Astrocyte (in vitro differentiated cells and primary cell): ENCODE data around the gene KCNQ4. TPM values are rescaled to one million over a fixed set of nuclear protein-coding genes. Genes with fewer than 3 reads are reported as not detected.

Source experiments
- DNase-seq: peaks from one replicate; pipeline ENCODE4 v3.0.0-alpha.2; 2010; ENCODE audit warnings: low read depth
- FAIRE-seq: peaks from 2 replicates; lab custom pipeline; 2011; peaks lifted over from hg19 to GRCh38; lab: Jason Lieb, UNC
- H2AFZ ChIP-seq: 2 replicates; pipeline ENCODE4 v1.6.0; 2012; ENCODE audit warnings: low read depth, low read length, inconsistent platforms
- H3K27ac ChIP-seq: 2 replicates; pipeline ENCODE4 v1.5.1; 2011; ENCODE audit warnings: low read depth, low read length, inconsistent platforms
- H3K27me3 ChIP-seq: 2 replicates; pipeline ENCODE4 v1.6.0; 2011; ENCODE audit warnings: low read length, inconsistent platforms; ENCODE audit not compliant: insufficient read depth
- H3K36me3 ChIP-seq: 2 replicates; pipeline ENCODE4 v1.5.1; 2011; ENCODE audit warnings: low read length, inconsistent platforms; ENCODE audit not compliant: insufficient read depth
- H3K4me1 ChIP-seq: 2 replicates; pipeline ENCODE4 v1.5.1; 2011; ENCODE audit warnings: low read length, inconsistent platforms; ENCODE audit not compliant: insufficient read depth
- H3K4me2 ChIP-seq: 2 replicates; pipeline ENCODE4 v1.6.0; 2012; ENCODE audit warnings: low read length, inconsistent platforms
- H3K4me3 ChIP-seq: 2 replicates; pipeline ENCODE4 v1.5.1; 2011; ENCODE audit warnings: low read depth, mild to moderate bottlenecking, low read length, inconsistent platforms; ENCODE audit not compliant: insufficient read depth
- H3K79me2 ChIP-seq: 2 replicates; pipeline ENCODE4 v1.6.0; 2012; ENCODE audit warnings: mild to moderate bottlenecking, low read length, inconsistent platforms; ENCODE audit not compliant: insufficient read depth
- H3K9ac ChIP-seq: 2 replicates; pipeline ENCODE4 v1.6.0; 2012; ENCODE audit warnings: mild to moderate bottlenecking, low read length, inconsistent platforms
- H3K9me3 ChIP-seq: 2 replicates; pipeline ENCODE4 v1.5.1; 2012; ENCODE audit warnings: low read depth, mild to moderate bottlenecking, low read length, inconsistent platforms; ENCODE audit not compliant: insufficient read depth
- H4K20me1 ChIP-seq: 2 replicates; pipeline ENCODE4 v1.6.0; 2012; ENCODE audit warnings: low read length, inconsistent platforms; ENCODE audit not compliant: insufficient read depth
- H3K27ac Mint-ChIP-seq: one replicate; pipeline ENCODE4 v1.8.0; 2021; ENCODE audit warnings: mild to moderate bottlenecking, mixed read lengths; ENCODE audit not compliant: unreplicated experiment
- H3K27me3 Mint-ChIP-seq: one replicate; pipeline ENCODE4 v1.8.0; 2021; ENCODE audit warnings: low read depth, mixed read lengths; ENCODE audit not compliant: unreplicated experiment
- H3K36me3 Mint-ChIP-seq: one replicate; pipeline ENCODE4 v1.8.0; 2021; ENCODE audit warnings: low read depth, mixed read lengths; ENCODE audit not compliant: unreplicated experiment
- H3K4me1 Mint-ChIP-seq: one replicate; pipeline ENCODE4 v1.8.0; 2021; ENCODE audit warnings: low read depth, mixed read lengths; ENCODE audit not compliant: unreplicated experiment
- H3K4me3 Mint-ChIP-seq: one replicate; pipeline ENCODE4 v1.8.0; 2021; ENCODE audit warnings: mild to moderate bottlenecking, moderate library complexity, mixed read lengths; ENCODE audit not compliant: unreplicated experiment
- H3K9me3 Mint-ChIP-seq: one replicate; pipeline ENCODE4 v1.8.0; 2021; ENCODE audit warnings: mild to moderate bottlenecking, mixed read lengths; ENCODE audit not compliant: unreplicated experiment
- EZH2 ChIP-seq: IDR thresholded peaks from 2 replicates; pipeline ENCODE4 v1.6.1; 2012; ENCODE audit warnings: mild to moderate bottlenecking, low read length, inconsistent platforms; ENCODE audit not compliant: insufficient read depth
- total RNA-seq: library from RNA; stranded (reverse); gene quantifications from 2 replicates; pipeline ENCODE4 v1.2.1, GENCODE V29; 2021
- TF ChIP-seq, protein P1 (sequence below): IDR thresholded peaks from 2 replicates; pipeline ENCODE4 v1.5.1; 2011; ENCODE audit warnings: low read depth, mild to moderate bottlenecking, inconsistent platforms, low read length, moderate library complexity; ENCODE audit not compliant: insufficient read depth

KCNQ4 gene
- total RNA-seq, 1 donor from 2014 or later = 0.89 TPM

DNA sequence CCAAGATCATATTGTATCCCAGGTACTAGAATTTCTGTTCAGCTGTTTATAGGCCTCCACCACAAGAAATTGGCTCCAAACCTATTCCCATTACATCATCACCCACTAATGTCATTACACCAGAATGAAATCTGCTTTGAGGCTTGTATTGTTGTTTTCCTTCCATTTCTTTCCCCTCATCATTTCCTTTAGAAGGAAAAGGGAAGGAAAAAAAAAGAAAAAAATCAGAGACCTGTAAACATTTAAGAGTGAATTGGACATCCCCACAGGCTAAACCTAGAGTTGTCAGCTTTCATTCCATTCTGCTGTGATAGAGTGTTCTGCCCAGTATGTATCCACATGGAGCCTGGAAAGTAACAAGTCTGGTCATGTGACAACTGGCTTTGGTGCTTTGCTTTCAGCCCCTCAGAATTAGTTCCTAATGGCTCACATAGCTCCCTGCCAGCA lies 47.5 kb upstream of the KCNQ4 start:
- H3K4me1 Mint-ChIP-seq = peaks cover 24% of the 10 kb centered on the region
- H3K27me3 ChIP-seq = no peaks in the 10 kb centered on the region
- peaks cover 17% of the 10 kb centered on the region for H3K36me3 Mint-ChIP-seq
- peak overlapping the region; percentile 94 for H3K27ac Mint-ChIP-seq
- no peak overlapping the region for H3K4me3 ChIP-seq
- no peaks in the 10 kb centered on the region for H3K27me3 Mint-ChIP-seq
- H4K20me1 ChIP-seq = peaks cover 31% of the 10 kb centered on the region
- DNase-seq = peak; percentile 87
- H2AFZ ChIP-seq = no peak overlapping the region
- no peak for FAIRE-seq
- peaks cover 2% of the 10 kb centered on the region for H3K9me3 Mint-ChIP-seq
- TF ChIP-seq, protein P1, sequence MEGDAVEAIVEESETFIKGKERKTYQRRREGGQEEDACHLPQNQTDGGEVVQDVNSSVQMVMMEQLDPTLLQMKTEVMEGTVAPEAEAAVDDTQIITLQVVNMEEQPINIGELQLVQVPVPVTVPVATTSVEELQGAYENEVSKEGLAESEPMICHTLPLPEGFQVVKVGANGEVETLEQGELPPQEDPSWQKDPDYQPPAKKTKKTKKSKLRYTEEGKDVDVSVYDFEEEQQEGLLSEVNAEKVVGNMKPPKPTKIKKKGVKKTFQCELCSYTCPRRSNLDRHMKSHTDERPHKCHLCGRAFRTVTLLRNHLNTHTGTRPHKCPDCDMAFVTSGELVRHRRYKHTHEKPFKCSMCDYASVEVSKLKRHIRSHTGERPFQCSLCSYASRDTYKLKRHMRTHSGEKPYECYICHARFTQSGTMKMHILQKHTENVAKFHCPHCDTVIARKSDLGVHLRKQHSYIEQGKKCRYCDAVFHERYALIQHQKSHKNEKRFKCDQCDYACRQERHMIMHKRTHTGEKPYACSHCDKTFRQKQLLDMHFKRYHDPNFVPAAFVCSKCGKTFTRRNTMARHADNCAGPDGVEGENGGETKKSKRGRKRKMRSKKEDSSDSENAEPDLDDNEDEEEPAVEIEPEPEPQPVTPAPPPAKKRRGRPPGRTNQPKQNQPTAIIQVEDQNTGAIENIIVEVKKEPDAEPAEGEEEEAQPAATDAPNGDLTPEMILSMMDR = no peak
- TF ChIP-seq EZH2 = no peak
- H3K9me3 ChIP-seq = peaks cover 4% of the 10 kb centered on the region
- H3K27ac ChIP-seq = peak overlapping the region; percentile 82
- peak overlapping the region; percentile 42 for H3K4me2 ChIP-seq
- peak overlapping the region; percentile 57 for H3K9ac ChIP-seq
- H3K4me1 ChIP-seq = peaks cover 3% of the 10 kb centered on the region
- H3K36me3 ChIP-seq = peaks cover 11% of the 10 kb centered on the region
- H3K79me2 ChIP-seq = peaks cover 56% of the 10 kb centered on the region
- H3K4me3 Mint-ChIP-seq = no peak overlapping the region

DNA sequence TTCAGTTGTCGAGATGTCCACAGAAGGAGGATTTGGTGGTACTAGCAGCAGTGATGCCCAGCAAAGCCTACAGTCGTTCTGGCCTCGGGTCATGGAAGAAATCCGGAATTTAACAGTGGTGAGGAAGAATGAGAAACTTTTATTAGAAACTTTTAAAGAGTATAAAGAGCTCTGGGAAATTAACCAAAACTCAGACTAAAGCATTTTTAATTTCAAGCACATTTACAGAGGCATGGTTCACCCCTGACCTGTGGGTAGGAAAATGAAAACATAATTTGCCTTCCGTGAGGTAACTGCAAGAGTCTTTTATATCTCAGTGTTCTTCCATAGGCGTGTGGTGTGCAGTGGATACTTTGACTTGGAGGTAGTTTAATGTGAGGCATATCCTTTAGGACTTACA lies 44.8 kb upstream of the KCNQ4 start:
- Histone ChIP-seq H3K4me1 (peaks cover 3% of the 10 kb centered on the region), H3K4me2 (no peak overlapping the region), H3K4me3 (no peak overlapping the region), H3K27ac (no peak overlapping the region), H3K79me2 (peaks cover 47% of the 10 kb centered on the region), H3K27me3 (no peaks in the 10 kb centered on the region), H2AFZ (no peak overlapping the region), H3K36me3 (peaks cover 20% of the 10 kb centered on the region), H3K9ac (no peak overlapping the region), H4K20me1 (peaks cover 16% of the 10 kb centered on the region), H3K9me3 (peaks cover 4% of the 10 kb centered on the region)
- no peak for FAIRE-seq
- TF ChIP-seq EZH2 = no peak
- TF ChIP-seq, protein P1 = no peak
- Mint-ChIP-seq H3K4me3 (no peak overlapping the region), H3K36me3 (peaks cover 27% of the 10 kb centered on the region), H3K4me1 (peaks cover 11% of the 10 kb centered on the region), H3K27me3 (no peaks in the 10 kb centered on the region), H3K27ac (no peak overlapping the region), H3K9me3 (peaks cover 2% of the 10 kb centered on the region)
- DNase-seq = no peak

DNA sequence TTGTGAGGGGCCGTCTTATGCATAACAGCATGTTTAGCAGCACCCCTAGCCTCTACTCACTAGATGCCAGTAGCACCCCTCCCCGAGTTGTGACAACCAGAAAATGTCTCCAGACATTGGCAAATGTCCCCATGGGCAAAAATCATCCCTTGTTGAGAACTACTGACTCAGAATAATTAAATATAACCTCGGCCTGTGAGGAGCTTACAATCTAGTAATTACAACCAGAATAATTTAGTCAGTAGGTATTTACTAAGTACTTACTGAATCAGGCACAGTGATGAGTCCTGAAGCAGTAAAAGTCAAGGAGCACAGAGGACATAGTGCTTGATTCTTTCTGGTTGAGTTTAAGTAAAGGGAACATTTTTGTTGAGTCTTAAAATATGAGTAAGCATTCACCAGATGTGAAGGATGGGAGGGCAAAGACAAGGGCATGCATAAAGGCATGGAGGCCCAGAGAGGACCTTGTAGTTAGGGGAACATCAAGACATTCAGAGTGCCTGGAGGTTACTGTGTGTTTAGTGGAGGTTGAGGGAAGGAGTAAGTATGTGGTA lies 44.1 kb upstream of the KCNQ4 start:
- Histone ChIP-seq H3K36me3 (peaks cover 21% of the 10 kb centered on the region), H3K9ac (no peak overlapping the region), H4K20me1 (peaks cover 20% of the 10 kb centered on the region), H3K4me3 (no peak overlapping the region), H3K4me2 (no peak overlapping the region), H3K27me3 (no peaks in the 10 kb centered on the region), H3K4me1 (peaks cover 3% of the 10 kb centered on the region), H3K27ac (no peak overlapping the region), H3K79me2 (peaks cover 49% of the 10 kb centered on the region), H2AFZ (no peak overlapping the region), H3K9me3 (peaks cover 4% of the 10 kb centered on the region)
- no peak overlapping the region for H3K27ac Mint-ChIP-seq
- H3K36me3 Mint-ChIP-seq = peaks cover 28% of the 10 kb centered on the region
- H3K9me3 Mint-ChIP-seq = peaks cover 2% of the 10 kb centered on the region
- H3K27me3 Mint-ChIP-seq = no peaks in the 10 kb centered on the region
- H3K4me1 Mint-ChIP-seq = peaks cover 11% of the 10 kb centered on the region
- TF ChIP-seq, protein P1 = no peak
- TF ChIP-seq EZH2 = no peak
- FAIRE-seq = no peak
- no peak overlapping the region for H3K4me3 Mint-ChIP-seq
- DNase-seq = no peak
